Endothelial cell of umbilical vein (primary cell): Measurements from ENCODE around the gene DPP10. TPM values are rescaled to one million over a fixed set of nuclear protein-coding genes. Genes with fewer than 3 reads are reported as not detected.

ENCODE experiments used
- BruUV-seq: library from RNA; stranded (reverse); fragments of 400-500 nt; replicated peaks from 2 replicates; lab custom pipeline; 2021; lab: Mats Ljungman, UMichigan
- CTCF ChIA-PET: fragments of 300-600, 350-600 bp; sonication (Branson Sonifier 250); formaldehyde crosslinking; loops from one replicate; lab custom pipeline; 2021; ENCODE audit warnings: antibody characterized with exemption, inconsistent platforms; lab: Charles Lee
- POLR2A ChIA-PET: fragments of 300-600, 350-600 bp; sonication (Branson Sonifier 250); formaldehyde crosslinking; loops from one replicate; lab custom pipeline; 2021; ENCODE audit warnings: antibody characterized with exemption, inconsistent platforms; lab: Charles Lee
- DNase-seq: peaks from one replicate; pipeline ENCODE4 v3.0.0-alpha.2; 2011; ENCODE audit warnings: low read depth, low spot score
- FAIRE-seq: peaks from 2 replicates; lab custom pipeline; 2011; peaks lifted over from hg19 to GRCh38; lab: Jason Lieb, UNC
- H2AFZ ChIP-seq: 2 replicates; pipeline ENCODE4 v1.6.0; 2012; ENCODE audit warnings: low read depth, low read length, control low read depth, inconsistent platforms
- H3K27ac ChIP-seq: 2 replicates; pipeline ENCODE4 v1.5.1; 2011; ENCODE audit warnings: low read depth, mild to moderate bottlenecking, control low read depth, low read length, moderate library complexity; ENCODE audit not compliant: insufficient read depth
- H3K27me3 ChIP-seq, 2 experiments: 2 replicates each; pipeline versions ENCODE4 v1.6.0 to v1.6.1; 2011; ENCODE audit warnings: low read length in 2 of 2, mixed read lengths in 1 of 2; ENCODE audit not compliant: control insufficient read depth in 2 of 2, insufficient read depth in 2 of 2
- H3K36me3 ChIP-seq, 2 experiments: 2 replicates in 1 of 2; 3 replicates in 1 of 2; pipeline ENCODE4 v1.5.1; 2011; ENCODE audit warnings: low read length in 2 of 2, mild to moderate bottlenecking in 1 of 2, moderate library complexity in 1 of 2; ENCODE audit not compliant: control insufficient read depth in 2 of 2, insufficient read depth in 2 of 2; ENCODE audit errors: extremely low read depth in 1 of 2
- H3K4me1 ChIP-seq: 3 replicates; pipeline ENCODE4 v1.5.1; 2011; ENCODE audit warnings: mild to moderate bottlenecking, low read length; ENCODE audit not compliant: control insufficient read depth, insufficient read depth; ENCODE audit errors: extremely low read depth
- H3K4me2 ChIP-seq: 2 replicates; pipeline ENCODE4 v1.6.1; 2011; ENCODE audit warnings: low read length, control low read depth, mixed read lengths; ENCODE audit not compliant: insufficient read depth
- H3K4me3 ChIP-seq, 3 experiments: fragments of 200-600 bp in 1 of 3; sonication (generic), shearing (Covaris generic) in 1 of 3; replicated peaks in 1 of 3; 2 replicates each; pipeline ENCODE4 v1.5.1; 2011 to 2016; ENCODE audit warnings: control low read depth in 3 of 3, low read length in 3 of 3, mild to moderate bottlenecking in 2 of 3, inconsistent platforms in 1 of 3, low read depth in 1 of 3, moderate library complexity in 1 of 3; ENCODE audit not compliant: insufficient read depth in 1 of 3
- H3K79me2 ChIP-seq: 2 replicates; pipeline ENCODE4 v1.6.0; 2012; ENCODE audit warnings: low read length, inconsistent platforms; ENCODE audit not compliant: control insufficient read depth, insufficient read depth
- H3K9ac ChIP-seq: replicated peaks from 2 replicates; pipeline ENCODE3; 2011; ENCODE audit warnings: low read length, control low read depth; ENCODE audit not compliant: insufficient read depth; ENCODE audit errors: extremely low read depth
- H3K9me1 ChIP-seq: replicated peaks from 3 replicates; pipeline ENCODE4 v1.6.0; 2011; ENCODE audit warnings: mild to moderate bottlenecking, low read length; ENCODE audit not compliant: control insufficient read depth, insufficient read depth; ENCODE audit errors: extremely low read depth
- H3K9me3 ChIP-seq: replicated peaks from 2 replicates; pipeline ENCODE4 v1.5.1; 2012; ENCODE audit warnings: low read length, inconsistent platforms; ENCODE audit not compliant: control insufficient read depth, insufficient read depth
- H4K20me1 ChIP-seq: replicated peaks from 2 replicates; pipeline ENCODE3; 2011; ENCODE audit warnings: mild to moderate bottlenecking, low read length; ENCODE audit not compliant: control insufficient read depth, insufficient read depth; ENCODE audit errors: extremely low read depth
- EZH2 ChIP-seq: IDR thresholded peaks from 2 replicates; pipeline ENCODE4 v1.6.1; 2012; ENCODE audit warnings: borderline replicate concordance, low read depth, mild to moderate bottlenecking, moderate library complexity, low read length, inconsistent platforms; ENCODE audit not compliant: severe bottlenecking
- FOS ChIP-seq: IDR thresholded peaks from 2 replicates; pipeline ENCODE4 v1.6.1; 2011; ENCODE audit warnings: mild to moderate bottlenecking, low read length, moderate library complexity, borderline replicate concordance; ENCODE audit not compliant: insufficient read depth
- GATA2 ChIP-seq: IDR thresholded peaks from 2 replicates; pipeline ENCODE4 v1.7.0; 2011; ENCODE audit warnings: low read depth, mild to moderate bottlenecking, moderate library complexity, mixed read lengths, low read length; ENCODE audit not compliant: insufficient read length, insufficient read depth
- JUN ChIP-seq: IDR thresholded peaks from 2 replicates; pipeline ENCODE4 v1.6.1; 2011; ENCODE audit warnings: borderline replicate concordance, low read depth; ENCODE audit not compliant: insufficient read length, insufficient read depth
- POLR2A ChIP-seq: IDR thresholded peaks from 2 replicates; pipeline ENCODE4 v1.6.1; 2012; ENCODE audit warnings: low read depth, mild to moderate bottlenecking, control low read depth, low read length
- POLR2AphosphoS5 ChIP-seq: IDR thresholded peaks from 2 replicates; pipeline ENCODE4 v1.6.1; 2012; ENCODE audit warnings: low read depth, mild to moderate bottlenecking, control low read depth, low read length, moderate library complexity; ENCODE audit not compliant: insufficient read depth
- dilution Hi-C: fragments of 300-500 bp; cut with MboI; formaldehyde crosslinking; loops from one replicate; pipeline ENCODE4 v1.15.0; 2019; ENCODE audit warnings: low sequenced_read_pairs; ENCODE audit not compliant: extremely low pct_ligation_motif_present
- intact Hi-C: fragments of 100-400 bp; cut with micrococcal nuclease; formaldehyde crosslinking; loops from one replicate; pipeline ENCODE4 v1.10.0; 2022
- polyA plus RNA-seq, 4 experiments: library from polyadenylated mRNA; depleted of rRNA in 3 of 4; stranded (reverse) in 3 of 4; unstranded in 1 of 4; fragments of >200 nt; gene quantifications; 2 replicates each; pipeline versions ENCODE4 v1.2.1 to v1.2.3, GENCODE V29; 2011 to 2012; ENCODE audit warnings: missing spikeins in 1 of 4
- total RNA-seq: library from RNA; stranded (reverse); gene quantifications from 2 replicates; pipeline ENCODE4 v1.2.3, GENCODE V29; 2021

Gene DPP10
- total and polyA plus RNA-seq, 2 donors (not counting 3 experiments of a cell fraction or from before 2014, with no cell fraction given): not detected

DNA sequence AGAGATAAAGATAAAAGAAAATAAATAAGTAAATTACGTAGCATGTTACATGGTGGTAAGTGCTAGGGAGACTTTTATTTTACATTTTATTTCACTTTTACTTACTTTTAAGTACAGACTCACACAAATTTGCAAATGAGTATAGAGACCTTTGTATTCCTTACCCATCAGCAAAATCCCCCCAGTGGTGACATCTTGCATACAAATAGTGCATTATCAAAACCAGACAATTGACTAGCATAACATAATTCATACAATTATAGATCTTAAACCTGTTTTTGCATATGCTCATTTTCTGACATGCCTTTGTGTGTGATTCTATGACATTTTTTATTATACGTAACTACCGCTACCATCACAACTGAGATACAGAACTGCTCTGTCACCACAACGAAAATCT lies 1099.4 kb downstream of the DPP10 start:
- FAIRE-seq: no peak
- no peaks in the 10 kb centered on the region for H3K9me1 ChIP-seq
- no peak overlapping the region for H3K4me3 ChIP-seq
- H3K27ac ChIP-seq: no peak overlapping the region
- no peaks in the 10 kb centered on the region for H4K20me1 ChIP-seq
- no peak overlapping the region for H2AFZ ChIP-seq
- no peaks in the 10 kb centered on the region for H3K36me3 ChIP-seq
- TF ChIP-seq POLR2AphosphoS5 (no peak), GATA2 (no peak), EZH2 (no peak), FOS (no peak), POLR2A (no peak), JUN (no peak)
- intact Hi-C loops: no loop called here
- no peaks in the 10 kb centered on the region for H3K79me2 ChIP-seq
- ChIA-PET CTCF (no interaction called here), POLR2A (no interaction called here)
- no peaks in the 10 kb centered on the region for H3K4me1 ChIP-seq
- DNase-seq: no peak
- dilution Hi-C loops: no loop called here
- peaks cover 9% of the 10 kb centered on the region for H3K9me3 ChIP-seq
- no peak overlapping the region for H3K4me2 ChIP-seq
- no peaks in the 10 kb centered on the region for H3K27me3 ChIP-seq
- H3K9ac ChIP-seq: no peak overlapping the region
- BruUV-seq: no TSS peak

- dilution Hi-C loops (no loop called here), intact Hi-C loops (no loop called here)
- H3K4me2 ChIP-seq: no peak overlapping the region
- H3K9ac ChIP-seq: no peak overlapping the region
- no peaks in the 10 kb centered on the region for H3K36me3 ChIP-seq
- H3K9me3 ChIP-seq: peaks cover 9% of the 10 kb centered on the region
- H3K4me3 ChIP-seq: no peak overlapping the region
- ChIA-PET POLR2A (no interaction called here), CTCF (no interaction called here)
- TF ChIP-seq JUN (no peak), POLR2A (no peak), GATA2 (no peak)
- no peak for FAIRE-seq
- no TSS peak for BruUV-seq
- H3K27ac ChIP-seq: no peak overlapping the region
- H3K27me3 ChIP-seq: no peaks in the 10 kb centered on the region
- H3K79me2 ChIP-seq: no peaks in the 10 kb centered on the region
- no peak overlapping the region for H2AFZ ChIP-seq
- no peaks in the 10 kb centered on the region for H3K9me1 ChIP-seq
- no peak for DNase-seq
- no peaks in the 10 kb centered on the region for H4K20me1 ChIP-seq
- H3K4me1 ChIP-seq: no peaks in the 10 kb centered on the region
Observed at GRCh38 chr2:115542331-115542730, 1099.9 kb downstream of the DPP10 start.
